Measurements from ENCODE around the gene KIF6. TPM values are rescaled to one million over a fixed set of nuclear protein-coding genes. Genes with fewer than 3 reads are reported as not detected.

Gene KIF6
- total RNA-seq, 4 donors from 2014 or later, result not detected

- Histone ChIP-seq H3K36me3 (no peaks in the 10 kb centered on the region), H3K4me3 (no peak overlapping the region), H3K9me3 (no peaks in the 10 kb centered on the region), H3K4me1 (no peaks in the 10 kb centered on the region), H3K27me3 (no peaks in the 10 kb centered on the region), H3K27ac (no peak overlapping the region)
- intact Hi-C loops (cut with DNase I; ENCODE audit: low total_unique reads) (no loop called here), in situ Hi-C loops (cut with MboI; ENCODE audit: low sequenced_read_pairs in 4 of 4) (no loop called here)
- no peak for DNase-seq
- TF ChIP-seq CTCF (IDR thresholded peaks at IDR 0.05 in 4 of 5, conservative IDR thresholded peaks at IDR 0.05 in 1 of 5) (no peak), POLR2A (IDR thresholded peaks at IDR 0.05) (no peak)
- ATAC-seq, result no peak
These were observed 283.2 kb downstream of the KIF6 start for GRCh38 chr6:39441986-39442385.

- in situ Hi-C loops (cut with MboI; ENCODE audit: low sequenced_read_pairs in 4 of 4), result no loop called here
- H3K27ac ChIP-seq, result no peak overlapping the region
These were observed 283.9 kb downstream of the KIF6 start for GRCh38 chr6:39441301-39441700.

DNA sequence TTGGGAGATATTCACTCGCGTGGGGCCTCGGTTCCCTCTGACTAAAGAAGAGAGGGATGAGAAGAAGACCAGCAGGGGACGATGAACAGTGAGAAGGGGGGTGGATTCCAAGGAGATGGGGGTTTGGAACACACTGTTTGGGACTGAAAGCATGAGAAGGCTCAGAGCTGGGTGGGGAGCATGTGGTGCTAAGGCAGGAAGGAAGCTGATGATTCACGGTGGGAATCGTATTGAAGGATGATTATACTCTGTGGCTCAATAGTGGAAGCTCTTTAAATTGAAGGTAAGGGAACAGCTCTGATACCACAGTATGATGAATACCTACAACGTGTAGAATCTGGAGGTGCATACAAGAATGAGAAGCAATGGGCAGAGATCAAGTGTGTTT, 285.2 kb downstream of the KIF6 start:
- DNase-seq (no peak), ATAC-seq (no peak)
- no peaks in the 10 kb centered on the region for H3K27me3 ChIP-seq
- no peaks in the 10 kb centered on the region for H3K4me1 ChIP-seq
- H3K4me3 ChIP-seq, result no peak overlapping the region
- no peak overlapping the region for H3K27ac ChIP-seq
- TF ChIP-seq POLR2A (IDR thresholded peaks at IDR 0.05) (no peak), CTCF (IDR thresholded peaks at IDR 0.05 in 4 of 5, conservative IDR thresholded peaks at IDR 0.05 in 1 of 5) (no peak)
- H3K36me3 ChIP-seq, result no peaks in the 10 kb centered on the region
- intact Hi-C loops (cut with DNase I; ENCODE audit: low total_unique reads), result no loop called here
- in situ Hi-C loops (cut with MboI; ENCODE audit: low sequenced_read_pairs in 4 of 4), result no loop called here
- H3K9me3 ChIP-seq, result no peaks in the 10 kb centered on the region

More at GRCh38 chr6:39441301-39441700, 283.9 kb downstream of the KIF6 start:
- H3K27me3 ChIP-seq, result no peaks in the 10 kb centered on the region
- TF ChIP-seq CTCF (IDR thresholded peaks at IDR 0.05 in 4 of 5, conservative IDR thresholded peaks at IDR 0.05 in 1 of 5) (no peak), POLR2A (IDR thresholded peaks at IDR 0.05) (no peak)
- no peaks in the 10 kb centered on the region for H3K9me3 ChIP-seq
- ATAC-seq, result no peak
- no peaks in the 10 kb centered on the region for H3K4me1 ChIP-seq
- intact Hi-C loops (cut with DNase I; ENCODE audit: low total_unique reads), result no loop called here
- no peak for DNase-seq
- no peak overlapping the region for H3K4me3 ChIP-seq
- no peaks in the 10 kb centered on the region for H3K36me3 ChIP-seq

DNA sequence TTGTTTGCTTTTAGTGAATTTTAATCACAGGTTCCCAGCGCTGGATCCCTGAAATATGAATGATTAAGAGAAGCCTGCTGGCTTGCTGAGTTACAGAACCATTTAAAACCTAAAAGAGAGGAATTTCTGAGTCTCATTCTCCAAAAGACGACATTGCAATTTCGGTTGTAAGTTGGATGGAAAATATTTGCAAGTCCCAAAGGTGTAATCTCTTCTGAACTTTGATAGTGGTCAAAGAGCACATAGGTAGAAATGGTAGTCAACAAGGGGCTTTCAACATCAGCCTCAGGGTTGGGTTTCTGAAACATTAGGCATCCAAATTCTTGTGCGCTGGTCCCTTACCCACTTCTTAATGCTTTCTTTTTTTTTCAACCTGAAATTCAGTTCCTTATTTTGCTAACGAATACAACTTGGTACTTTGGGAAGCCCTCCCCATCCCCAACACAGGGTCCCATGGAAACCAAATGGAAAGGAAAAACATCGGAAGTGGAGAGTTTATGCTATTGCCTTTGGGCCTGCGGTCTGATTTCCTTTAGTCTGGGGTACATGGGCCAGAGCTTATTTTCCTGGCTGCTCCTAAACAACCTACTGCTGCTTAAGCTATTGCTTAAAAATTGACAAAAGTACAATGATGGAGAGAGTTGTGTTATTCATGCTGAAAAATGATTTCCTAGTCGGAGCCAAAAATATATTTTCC, 285.7 kb downstream of the KIF6 start:
- Histone ChIP-seq H3K27me3 (no peaks in the 10 kb centered on the region), H3K9me3 (no peaks in the 10 kb centered on the region), H3K36me3 (no peaks in the 10 kb centered on the region), H3K4me3 (no peak overlapping the region), H3K4me1 (no peaks in the 10 kb centered on the region), H3K27ac (no peak overlapping the region)
- DNase-seq, result no peak
- TF ChIP-seq POLR2A (IDR thresholded peaks at IDR 0.05) (no peak), CTCF (IDR thresholded peaks at IDR 0.05 in 4 of 5, conservative IDR thresholded peaks at IDR 0.05 in 1 of 5) (no peak)
- intact Hi-C loops (cut with DNase I; ENCODE audit: low total_unique reads), result no loop called here
- no peak for ATAC-seq
- in situ Hi-C loops (cut with MboI; ENCODE audit: low sequenced_read_pairs in 4 of 4), result no loop called here

DNA sequence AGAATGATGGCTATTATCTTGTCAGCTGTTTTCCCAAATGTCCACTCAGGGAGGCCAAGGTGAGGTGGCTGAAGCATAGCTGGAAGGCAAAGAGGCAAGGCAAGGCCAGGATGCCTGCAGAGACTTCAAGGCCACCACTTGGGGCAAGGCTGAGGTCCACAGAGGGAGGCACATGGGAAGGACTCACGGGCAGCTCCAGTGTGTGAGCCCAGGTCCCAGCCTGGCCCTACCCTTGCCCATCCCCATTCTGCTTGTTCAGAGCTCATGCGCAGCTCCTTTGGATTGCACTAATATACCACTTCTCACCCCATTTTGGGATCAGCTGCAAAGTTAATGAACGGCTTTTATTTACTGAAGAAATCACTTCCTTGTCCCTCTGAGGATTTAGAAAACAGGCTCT, 291.6 kb downstream of the KIF6 start:
- Histone ChIP-seq H3K4me3 (no peak overlapping the region), H3K27me3 (no peaks in the 10 kb centered on the region), H3K9me3 (no peaks in the 10 kb centered on the region), H3K36me3 (no peaks in the 10 kb centered on the region), H3K4me1 (peaks cover 8 to 12% of the 10 kb centered on the region in 2 donors), H3K27ac (no peak overlapping the region)
- in situ Hi-C loops (cut with MboI; ENCODE audit: low sequenced_read_pairs in 4 of 4), result no loop called here
- no peak for DNase-seq
- no peak for ATAC-seq
- TF ChIP-seq POLR2A (IDR thresholded peaks at IDR 0.05), result no peak
- no peak for TF ChIP-seq CTCF (IDR thresholded peaks at IDR 0.05 in 4 of 5, conservative IDR thresholded peaks at IDR 0.05 in 1 of 5)
- intact Hi-C loops (cut with DNase I; ENCODE audit: low total_unique reads), result no loop called here

All from gastrocnemius medialis (tissue), 4 donors.